GM15510 (cell line): ENCODE results near the gene SFT2D2.

Experiments used
- POLR2A ChIP-seq: IDR thresholded peaks from 3 replicates; pipeline ENCODE4 v1.6.1; 2011; ENCODE audit warnings: borderline replicate concordance; ENCODE audit not compliant: insufficient read length; ENCODE audit errors: extremely low read depth

Gene SFT2D2

GRCh38 chr1:168281603-168282325, 56.0 kb downstream of the SFT2D2 start:
- TF ChIP-seq POLR2A = no peak

- no peak for TF ChIP-seq POLR2A
These were observed 59.7 kb downstream of the SFT2D2 start for GRCh38 chr1:168285521-168285790.

- no peak for TF ChIP-seq POLR2A
These were observed 60.4 kb downstream of the SFT2D2 start for GRCh38 chr1:168285971-168286927.

GRCh38 chr1:168287237-168287664, 61.4 kb downstream of the SFT2D2 start:
- no peak for TF ChIP-seq POLR2A

DNA sequence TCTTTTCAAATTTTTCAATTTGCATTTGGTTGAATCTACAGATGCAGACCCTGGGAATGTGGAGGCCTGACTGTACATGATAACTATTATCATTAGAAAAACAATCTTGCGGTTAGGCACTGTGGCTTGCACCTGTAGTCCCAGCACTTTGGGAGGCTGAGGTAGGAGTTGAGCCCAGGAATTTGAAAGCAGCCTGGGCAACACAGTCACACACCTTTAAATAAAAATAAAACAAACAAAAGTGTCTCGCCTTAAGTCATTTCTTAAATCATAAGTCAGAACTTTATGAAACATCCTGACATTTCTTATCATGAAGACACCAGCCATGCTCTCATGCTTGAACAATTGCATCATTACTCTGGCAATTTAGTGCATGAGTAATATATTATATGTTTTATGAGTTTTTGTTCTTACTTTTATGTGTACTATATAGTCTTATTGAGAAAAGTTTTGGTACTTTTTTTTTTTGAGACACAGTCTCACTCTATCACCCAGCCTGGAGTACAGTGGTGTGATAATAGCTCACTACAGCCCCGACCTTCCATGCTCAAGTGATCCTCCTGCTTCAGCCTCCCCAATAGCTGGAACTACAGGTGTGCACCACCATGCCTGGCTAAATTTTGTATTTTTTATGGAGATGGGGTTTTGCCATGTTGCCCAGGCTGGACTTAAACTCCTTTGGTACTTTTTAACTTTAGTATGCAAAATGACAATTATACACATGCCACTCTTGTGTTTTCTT, 62.7 kb downstream of the SFT2D2 start:
- TF ChIP-seq POLR2A = no peak

- no peak for TF ChIP-seq POLR2A
These were observed 65.5 kb downstream of the SFT2D2 start for GRCh38 chr1:168291222-168291837.

- TF ChIP-seq POLR2A = no peak
These were observed 67.6 kb downstream of the SFT2D2 start for GRCh38 chr1:168293356-168293755.

- no peak for TF ChIP-seq POLR2A
These were observed 69.8 kb downstream of the SFT2D2 start for GRCh38 chr1:168295411-168296114.

DNA sequence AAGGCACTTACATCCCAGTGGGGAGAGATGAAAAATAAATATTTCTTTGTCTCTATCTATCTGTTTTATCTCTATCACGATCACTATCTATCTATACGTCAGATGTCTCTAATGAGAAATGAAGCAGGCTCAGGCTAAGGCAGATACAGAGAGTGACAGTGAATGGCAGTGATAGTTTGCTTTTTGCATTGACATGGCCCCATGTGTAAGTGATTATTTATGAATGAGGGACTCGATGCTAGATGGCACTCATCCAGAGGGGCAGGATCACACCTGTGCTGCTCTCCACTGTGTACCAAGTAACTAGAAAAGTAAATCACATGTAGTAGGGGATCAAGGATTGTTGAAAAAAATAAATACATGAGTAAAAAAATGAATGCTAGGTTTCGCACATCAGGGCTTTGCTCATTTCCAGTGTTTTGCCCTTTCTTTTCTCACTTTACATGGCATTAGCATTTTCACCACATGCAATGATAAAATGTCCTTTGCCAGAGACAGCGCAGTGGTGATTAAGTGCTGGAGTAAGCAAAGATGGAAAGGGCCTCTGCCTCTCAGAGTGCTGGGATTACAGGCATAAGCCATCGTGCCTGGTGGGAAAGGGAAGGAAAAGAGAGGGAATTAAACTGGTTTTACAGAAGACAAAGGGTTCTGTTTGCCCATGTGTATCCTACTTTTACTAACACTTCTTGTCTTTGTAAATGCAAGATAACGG, 71.4 kb downstream of the SFT2D2 start:
- TF ChIP-seq POLR2A = no peak

GRCh38 chr1:168298446-168298845, 72.6 kb downstream of the SFT2D2 start:
- no peak for TF ChIP-seq POLR2A

GRCh38 chr1:168300626-168301025, 74.8 kb downstream of the SFT2D2 start:
- no peak for TF ChIP-seq POLR2A

DNA sequence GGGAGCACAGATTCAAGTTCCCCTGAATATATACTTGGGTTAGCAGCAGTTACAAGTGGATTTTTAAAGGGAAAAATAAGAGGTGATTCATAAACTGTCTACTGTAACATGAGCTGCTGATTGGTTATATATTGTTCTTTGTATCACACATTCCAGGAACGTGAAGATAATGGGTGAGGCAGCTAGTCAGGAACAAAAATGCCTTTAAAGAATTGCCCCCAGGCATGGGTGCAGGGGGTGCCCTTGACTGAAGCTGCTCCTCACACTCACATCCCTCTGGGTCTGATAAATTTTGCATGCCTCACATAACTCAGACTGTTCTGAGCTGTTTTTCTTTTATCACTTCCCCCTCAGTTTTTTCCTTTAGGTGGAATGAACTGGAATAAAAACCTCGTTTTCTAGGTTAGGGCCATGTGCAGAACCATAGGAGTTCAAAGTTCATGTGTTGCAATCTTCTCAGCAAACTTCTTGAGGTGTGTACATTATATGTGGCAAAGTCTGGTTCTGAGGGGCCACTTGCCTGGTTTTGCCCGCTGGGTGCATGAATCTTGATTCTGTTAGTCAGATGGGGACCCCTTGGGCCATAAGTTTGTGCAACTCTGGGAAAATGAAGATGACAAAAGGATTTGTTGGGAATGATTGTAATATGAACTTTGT, 76.0 kb downstream of the SFT2D2 start:
- no peak for TF ChIP-seq POLR2A
